ENCODE measurements around the gene CBLC.

CBLC gene

GRCh38 chr19:44745341-44745831 is 32.3 kb upstream of the CBLC start (continued):
- TF ChIP-seq ZNF660 (tag by site-specific recombination; IDR thresholded peaks at IDR 0.05) (no peak), SP3 (tag by site-specific recombination; IDR thresholded peaks at IDR 0.05) (peak; percentile 46)

GRCh38 chr19:44745887-44746600 is 31.6 kb upstream of the CBLC start:
- H3K4me1 ChIP-seq (ENCODE audit: control insufficient read depth, insufficient read depth, low read length), result peaks cover 7% of the 10 kb centered on the region
- H3K36me3 ChIP-seq (ENCODE audit: control insufficient read depth in 2 of 2, insufficient read depth in 1 of 2, low read length in 2 of 2), result peaks cover 0 to 3% of the 10 kb centered on the region in 2 experiments; a peak in 2 of 3 replicates
- TF ChIP-seq EGR2 (tag by site-specific recombination; IDR thresholded peaks at IDR 0.05; ENCODE audit: low read depth) (peak; percentile 34; the same call in 1 of the 2 replicates), ZNF768 (tag by site-specific recombination; IDR thresholded peaks at IDR 0.05) (no peak), ZNF335 (tag by site-specific recombination; conservative IDR thresholded peaks at IDR 0.05) (no peak), ZSCAN18 (tag by site-specific recombination; IDR thresholded peaks at IDR 0.05) (0 out of 2 replicates have a peak, but pooled peaks have one; percentile 10), ZNF239 (tag by site-specific recombination; IDR thresholded peaks at IDR 0.05) (0 out of 2 replicates have a peak, but pooled peaks have one; percentile 46), ZNF114 (tag by site-specific recombination; IDR thresholded peaks at IDR 0.05) (no peak), ZNF544 (tag by site-specific recombination; IDR thresholded peaks at IDR 0.05) (no peak), ZNF302 (tag by site-specific recombination; IDR thresholded peaks at IDR 0.05; ENCODE audit: low read depth) (no peak), ZNF266 (tag by site-specific recombination; IDR thresholded peaks at IDR 0.05; ENCODE audit: low read depth) (0 out of 2 replicates have a peak, but pooled peaks have one; percentile 20), REPIN1 (tag by site-specific recombination; IDR thresholded peaks at IDR 0.05; ENCODE audit: low read depth) (no peak), ZNF596 (tag by site-specific recombination; IDR thresholded peaks at IDR 0.05) (no peak)
- CTCF ChIA-PET, result interaction anchor here (0.6 to 4.0 kb wide), 7 partner anchors 21 to 385 kb away, joined by 3 to 23 read pairs (median 4); no protein-coding TSS in a partner anchor
- POLR2A ChIA-PET, result no interaction called here
- no peak overlapping the region for H3K27ac ChIP-seq (ENCODE audit: extremely low read depth, low read depth, low read length)
- no peaks in the 10 kb centered on the region for H3K9me3 ChIP-seq (ENCODE audit: control insufficient read depth, insufficient read depth, low read depth, low read length)
- H3K4me3 ChIP-seq (ENCODE audit: low read depth, low read length), result no peak overlapping the region

GRCh38 chr19:44746616-44746945 is 31.1 kb upstream of the CBLC start:
- Histone ChIP-seq H3K4me3 (ENCODE audit: low read depth, low read length) (no peak overlapping the region), H3K36me3 (ENCODE audit: control insufficient read depth in 2 of 2, insufficient read depth in 1 of 2, low read length in 2 of 2) (peaks cover 2 to 6% of the 10 kb centered on the region in 2 experiments; a peak in 2 of 3 replicates), H3K4me1 (ENCODE audit: control insufficient read depth, insufficient read depth, low read length) (peaks cover 7% of the 10 kb centered on the region), H3K27ac (ENCODE audit: extremely low read depth, low read depth, low read length) (no peak overlapping the region), H3K9me3 (ENCODE audit: control insufficient read depth, insufficient read depth, low read depth, low read length) (no peaks in the 10 kb centered on the region)
- POLR2A ChIA-PET, result no interaction called here
- TF ChIP-seq ZSCAN30 (tag by site-specific recombination; IDR thresholded peaks at IDR 0.05) (0 out of 2 replicates have a peak, but pooled peaks have one; percentile 16), KLF8 (tag by site-specific recombination; IDR thresholded peaks at IDR 0.05) (peak; percentile 58), ZSCAN5A (tag by site-specific recombination; IDR thresholded peaks at IDR 0.05) (no peak)
- CTCF ChIA-PET, result interaction anchor here (0.6 to 0.7 kb wide), 3 partner anchors 20 to 385 kb away, joined by 3 to 8 read pairs (median 3); no protein-coding TSS in a partner anchor
